ENCODE measurements around the gene SEC31A.

DNA sequence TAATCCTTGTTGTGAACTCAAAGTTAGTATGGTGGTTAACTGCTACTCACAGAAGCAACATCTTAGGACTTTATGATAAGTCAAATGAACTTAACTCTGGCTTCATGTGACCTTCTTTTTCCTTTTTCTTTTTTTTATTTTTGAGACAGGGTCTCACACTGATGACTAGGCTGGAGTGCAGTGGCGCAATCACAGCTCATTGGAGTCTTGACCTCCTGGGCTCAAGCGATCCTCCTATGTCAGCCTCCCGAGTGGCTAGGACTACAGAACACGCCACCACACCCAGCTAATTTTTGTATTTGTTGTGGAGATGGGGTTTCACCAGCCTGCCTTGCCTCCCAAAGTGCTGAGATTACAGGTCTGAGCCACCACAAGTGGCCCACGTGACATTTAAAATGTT is 22.4 kb downstream of the SEC31A start:
- TF ChIP-seq, protein P1, sequence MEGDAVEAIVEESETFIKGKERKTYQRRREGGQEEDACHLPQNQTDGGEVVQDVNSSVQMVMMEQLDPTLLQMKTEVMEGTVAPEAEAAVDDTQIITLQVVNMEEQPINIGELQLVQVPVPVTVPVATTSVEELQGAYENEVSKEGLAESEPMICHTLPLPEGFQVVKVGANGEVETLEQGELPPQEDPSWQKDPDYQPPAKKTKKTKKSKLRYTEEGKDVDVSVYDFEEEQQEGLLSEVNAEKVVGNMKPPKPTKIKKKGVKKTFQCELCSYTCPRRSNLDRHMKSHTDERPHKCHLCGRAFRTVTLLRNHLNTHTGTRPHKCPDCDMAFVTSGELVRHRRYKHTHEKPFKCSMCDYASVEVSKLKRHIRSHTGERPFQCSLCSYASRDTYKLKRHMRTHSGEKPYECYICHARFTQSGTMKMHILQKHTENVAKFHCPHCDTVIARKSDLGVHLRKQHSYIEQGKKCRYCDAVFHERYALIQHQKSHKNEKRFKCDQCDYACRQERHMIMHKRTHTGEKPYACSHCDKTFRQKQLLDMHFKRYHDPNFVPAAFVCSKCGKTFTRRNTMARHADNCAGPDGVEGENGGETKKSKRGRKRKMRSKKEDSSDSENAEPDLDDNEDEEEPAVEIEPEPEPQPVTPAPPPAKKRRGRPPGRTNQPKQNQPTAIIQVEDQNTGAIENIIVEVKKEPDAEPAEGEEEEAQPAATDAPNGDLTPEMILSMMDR (IDR thresholded peaks at IDR 0.05 in 4 of 5, conservative IDR thresholded peaks at IDR 0.05 in 1 of 5), result no peak
- TF ChIP-seq POLR2A (IDR thresholded peaks at IDR 0.05), result no peak
